ENCODE data around the gene ORM2.
"Not testable (repeated sequence)": the region's sequence is repeated elsewhere in the genome, so short reads cannot be mapped to it uniquely, and the experiment has no call there.

Gene ORM2

DNA sequence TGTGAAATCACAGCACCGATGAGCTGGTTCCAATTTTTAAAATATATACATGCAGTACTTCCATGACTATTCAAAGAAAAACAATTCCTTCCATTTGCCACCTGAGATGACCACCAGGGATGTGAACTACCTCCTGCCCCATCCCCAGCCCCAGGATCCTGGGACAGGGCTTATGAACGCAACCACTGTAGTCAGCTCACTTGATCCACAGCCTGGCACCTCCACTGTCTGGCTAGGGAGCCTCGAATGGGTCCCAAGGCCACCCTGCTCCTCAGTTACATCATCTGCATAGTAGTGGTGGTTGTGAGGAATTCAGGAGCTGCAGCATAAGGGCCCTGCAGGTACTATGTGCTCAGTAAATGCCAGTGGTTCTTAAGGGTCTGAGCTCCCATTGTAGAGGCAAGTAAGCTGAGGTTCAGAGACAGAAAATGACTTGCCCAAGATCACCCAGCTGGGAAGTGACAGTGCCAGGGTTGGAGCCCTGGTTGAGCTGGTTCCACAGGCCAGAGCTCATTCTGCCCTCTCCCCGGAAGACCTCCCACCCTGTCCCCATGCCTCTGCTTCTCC is 2.9 kb downstream of the ORM2 start:
- not testable (repeated sequence) for DNase-seq

- DNase-seq = not testable (repeated sequence)
Measured at GRCh38 chr9:114333718-114334117, 4.0 kb downstream of the ORM2 start.

DNA sequence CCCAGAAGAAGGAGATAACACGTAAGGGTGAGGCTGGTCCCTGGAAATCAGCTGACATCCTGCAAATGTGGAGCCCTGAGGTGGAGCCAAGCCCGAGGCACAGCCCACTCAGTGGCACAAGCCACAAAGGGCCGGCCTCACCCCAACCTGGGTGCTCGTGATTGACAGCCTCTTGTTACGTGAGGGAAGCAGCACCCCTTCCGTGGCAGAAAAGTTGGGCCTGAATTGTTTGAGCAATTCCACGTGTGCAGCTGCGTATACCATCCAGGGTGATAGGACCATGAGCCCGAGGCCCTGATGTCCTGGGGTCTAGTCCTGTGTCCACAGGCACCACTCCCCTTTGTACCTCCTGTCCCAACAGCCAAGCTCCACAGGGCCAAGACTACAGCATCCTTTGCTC is 4.8 kb downstream of the ORM2 start:
- no peak for DNase-seq

DNA sequence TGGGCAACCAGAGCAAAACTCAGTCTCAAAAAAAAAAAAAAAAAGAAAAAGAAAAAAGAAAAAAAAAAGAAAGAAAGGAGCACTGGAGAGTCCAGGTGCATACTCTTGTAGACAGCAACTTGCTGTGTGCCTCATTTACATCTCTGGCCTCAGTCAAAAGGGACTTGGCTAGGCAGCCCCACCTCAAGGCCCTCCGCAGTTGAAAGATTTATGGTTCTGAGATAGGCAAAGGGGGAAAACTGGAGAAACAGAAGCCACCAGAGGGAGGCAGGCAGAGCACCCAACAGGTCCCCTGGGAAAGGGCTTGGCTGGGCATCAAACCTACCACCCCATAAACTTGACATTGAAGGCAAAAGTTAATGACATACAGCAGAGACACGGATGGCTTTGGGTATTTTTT is 6.1 kb downstream of the ORM2 start:
- no peak for DNase-seq

DNA sequence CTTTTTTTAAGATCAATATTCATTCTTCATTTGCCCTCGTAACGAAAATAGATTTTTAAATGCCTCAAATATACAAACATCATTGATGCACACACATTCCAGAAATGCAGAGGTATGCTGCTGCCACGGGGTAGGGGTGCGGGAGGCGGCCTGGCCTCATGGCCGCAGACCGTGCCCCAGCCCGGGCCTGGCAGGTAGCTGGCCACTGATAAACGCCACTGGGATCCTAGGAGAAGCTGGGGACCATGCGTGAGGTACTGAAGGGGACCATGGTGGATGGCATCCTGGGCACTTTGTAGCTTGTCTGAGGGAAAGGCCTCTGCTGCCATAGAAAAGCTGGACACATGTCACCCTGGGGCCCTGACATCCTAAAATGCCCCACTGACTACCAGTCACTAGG is 6.5 kb downstream of the ORM2 start:
- no peak for DNase-seq

- DNase-seq = no peak
Measured at GRCh38 chr9:114336699-114337395, 7.2 kb downstream of the ORM2 start.

- no peak for DNase-seq
Measured at GRCh38 chr9:114338187-114338586, 8.5 kb downstream of the ORM2 start.

DNA sequence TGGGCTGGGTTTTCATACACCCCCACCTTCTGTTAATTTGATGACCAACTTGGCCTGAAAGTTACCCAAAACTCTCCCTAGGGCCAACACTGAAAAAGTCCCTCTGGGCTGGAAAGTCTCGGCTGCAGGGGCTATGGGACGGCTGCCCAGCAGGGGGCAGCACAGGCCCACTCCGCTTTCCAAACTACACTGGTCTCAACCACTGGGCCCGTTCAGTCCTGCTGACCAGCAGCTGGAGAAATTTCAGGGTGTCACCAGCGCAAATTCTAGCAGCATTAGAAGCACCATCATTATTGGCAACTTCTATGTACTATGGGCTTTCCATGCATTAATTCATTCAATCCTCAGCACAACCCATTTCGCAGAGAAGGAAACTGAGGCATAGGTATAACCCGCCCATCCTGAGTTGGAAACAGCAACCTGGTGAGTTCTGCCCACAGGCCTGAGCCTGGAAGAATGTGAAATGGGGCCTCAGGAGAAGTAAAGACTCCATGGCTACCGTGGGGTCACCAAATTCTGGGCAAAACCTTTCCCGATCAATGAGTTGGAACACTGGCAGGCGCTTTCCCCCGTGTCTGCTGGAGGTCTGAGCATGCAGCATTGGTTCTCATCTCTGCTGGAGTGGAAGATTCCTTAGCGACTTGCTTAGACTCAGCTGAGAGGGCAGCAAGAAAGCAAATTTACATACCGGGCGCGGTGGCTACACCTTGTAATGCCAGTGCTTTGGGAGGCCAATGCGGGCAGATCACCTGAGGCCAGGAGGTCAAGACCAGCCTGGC is 9.7 kb downstream of the ORM2 start:
- peak; percentile 47 for DNase-seq

DNA sequence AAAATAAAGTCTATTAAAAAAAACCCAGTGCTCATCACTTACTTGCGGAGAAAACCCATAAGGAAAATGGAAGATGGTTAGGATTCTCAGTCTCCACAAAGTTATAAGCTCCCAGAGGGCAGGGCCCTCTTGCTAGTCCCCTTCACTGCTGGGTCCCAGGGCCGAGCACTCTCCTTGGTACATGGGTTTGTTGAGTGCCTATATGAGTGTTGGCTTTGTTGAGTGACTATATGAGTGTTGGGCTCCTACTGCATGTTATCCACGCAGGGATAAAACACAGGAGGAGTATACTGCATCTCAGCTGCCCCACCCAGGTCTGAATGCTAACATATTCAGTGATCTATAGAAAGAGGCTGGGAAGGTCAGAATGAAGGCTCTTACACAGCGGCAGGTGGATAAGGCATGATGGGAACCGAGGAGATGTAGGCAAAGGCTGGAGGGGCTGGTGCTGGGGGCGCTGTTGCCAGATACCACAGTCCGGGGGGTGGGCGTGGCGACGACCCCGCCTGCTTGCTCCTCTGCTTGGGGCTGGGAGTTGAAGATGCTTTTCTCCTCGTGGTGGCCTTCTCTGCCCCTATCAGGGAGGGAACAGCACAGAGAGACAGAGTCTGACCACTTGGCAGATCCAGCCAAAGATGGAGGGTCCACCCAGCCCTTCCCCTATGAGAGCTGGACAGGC is 11.6 kb downstream of the ORM2 start:
- no peak for DNase-seq

- DNase-seq = no peak
Measured at GRCh38 chr9:114341991-114342390, 12.3 kb downstream of the ORM2 start.

GRCh38 chr9:114342755-114343440 is 13.2 kb downstream of the ORM2 start:
- no peak for DNase-seq

DNA sequence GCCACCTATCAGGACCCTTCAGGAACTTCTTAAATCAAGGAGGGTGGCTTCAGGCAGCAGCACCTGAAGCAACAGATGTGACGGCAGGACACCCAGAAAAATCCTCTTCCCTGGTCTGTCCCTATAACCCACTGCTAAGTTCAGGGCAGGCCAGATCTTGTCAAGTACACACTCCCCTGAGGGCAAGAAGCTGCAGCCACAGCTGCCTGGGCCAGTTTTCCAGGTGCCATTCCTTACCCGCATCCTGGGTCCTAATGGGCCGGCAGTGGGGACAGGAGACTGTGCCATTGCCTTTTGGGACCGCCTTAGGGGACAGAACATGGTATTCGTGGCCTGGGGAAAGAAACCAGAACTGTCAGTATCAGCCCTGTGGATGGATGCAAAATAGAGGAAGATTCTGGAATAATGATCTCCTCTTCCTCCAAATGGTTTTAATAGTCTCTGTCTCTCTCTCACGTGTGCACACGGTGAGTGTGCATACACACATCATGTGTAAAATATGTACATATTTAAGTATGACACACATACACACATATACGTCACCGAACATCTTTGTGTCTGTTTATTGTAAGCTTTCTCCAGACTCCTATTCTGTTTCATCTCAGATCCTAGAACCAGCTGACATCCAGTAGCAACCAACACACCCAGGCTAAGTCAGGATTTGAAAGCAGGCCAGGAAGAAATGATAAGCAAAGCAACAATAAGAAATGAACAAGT is 14.0 kb downstream of the ORM2 start:
- DNase-seq = no peak

DNA sequence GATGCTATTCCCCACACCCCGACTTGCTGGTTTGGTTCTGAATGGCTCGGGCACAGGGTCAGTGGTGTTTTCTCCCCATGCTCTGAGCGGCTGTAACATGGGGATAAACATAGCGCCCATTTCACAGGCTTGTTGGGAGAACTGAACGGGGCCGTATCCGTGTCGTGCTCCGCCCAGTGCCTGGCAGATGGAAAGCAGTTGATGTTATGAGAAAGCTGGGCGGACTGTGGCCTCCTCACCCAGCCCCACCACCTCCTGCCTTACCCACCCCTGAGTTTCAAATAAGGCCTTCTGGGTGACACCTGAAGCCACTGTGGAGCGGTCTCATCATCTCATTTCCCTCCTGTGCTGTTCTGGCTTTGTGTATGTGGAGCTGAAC is 14.5 kb downstream of the ORM2 start:
- DNase-seq = no peak

DNA sequence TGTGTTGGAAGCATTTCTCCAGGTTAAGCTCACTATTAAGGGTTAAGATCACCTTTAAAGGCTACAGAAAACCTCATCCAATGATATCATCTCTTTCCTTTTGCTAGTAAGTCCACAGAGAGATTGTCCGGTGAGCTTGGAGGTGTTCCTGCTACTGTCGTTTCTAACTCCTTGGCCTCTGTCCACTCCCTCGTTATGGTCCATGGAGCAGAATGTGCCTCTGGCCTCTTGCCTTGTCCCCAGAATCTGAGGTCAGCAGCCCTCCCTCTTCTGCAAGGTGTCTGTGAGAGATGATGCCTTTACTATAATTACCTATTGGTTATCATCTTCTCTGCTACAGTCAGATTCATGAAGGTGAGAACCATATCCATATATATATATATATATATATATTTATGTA is 15.0 kb downstream of the ORM2 start:
- DNase-seq = no peak

DNA sequence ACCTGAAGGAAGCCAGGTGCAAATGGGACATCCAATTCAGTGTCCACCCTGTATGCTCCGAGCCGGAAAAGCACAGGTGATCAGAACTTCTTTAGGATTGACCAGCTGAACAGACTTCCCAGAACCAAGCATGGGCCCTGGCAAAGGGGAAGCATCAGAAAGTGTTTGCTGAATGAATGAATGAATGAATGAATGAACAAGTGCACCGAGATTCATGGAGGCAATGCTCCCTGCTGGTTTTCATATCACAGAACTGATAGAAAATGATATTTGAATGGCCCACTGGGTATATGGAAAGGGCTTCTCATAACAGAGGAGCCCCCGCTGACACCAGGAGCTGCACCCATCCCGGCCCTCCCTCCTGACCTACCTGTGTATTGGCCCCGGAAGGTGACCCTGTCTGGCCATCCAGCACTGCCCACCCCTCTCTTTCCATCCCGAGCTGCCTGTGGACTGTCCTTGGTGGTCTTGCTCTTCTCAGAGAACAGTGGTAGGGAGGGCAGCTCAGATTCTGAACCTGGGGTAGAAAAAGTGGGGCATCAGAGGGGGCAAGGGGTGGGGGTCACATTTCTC is 15.9 kb downstream of the ORM2 start:
- no peak for DNase-seq

DNA sequence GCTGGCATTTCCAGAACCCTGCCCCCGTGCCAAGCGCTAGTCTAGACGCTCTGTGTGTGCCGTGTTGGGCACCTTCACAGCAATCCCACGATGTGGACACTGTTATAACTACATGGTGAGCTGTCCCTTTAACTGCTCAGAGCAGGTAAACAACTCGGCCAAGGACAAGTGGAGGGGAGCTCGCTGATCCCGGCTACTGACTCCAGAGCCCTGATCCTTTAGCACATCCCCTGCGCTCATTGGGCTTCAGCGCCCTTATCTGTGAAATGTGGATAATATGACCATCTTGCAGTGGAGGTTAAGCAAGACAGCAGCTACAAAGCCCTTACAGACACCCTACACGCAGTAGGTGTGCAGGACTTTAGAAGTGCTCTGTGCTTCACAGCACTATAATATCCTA is 16.5 kb downstream of the ORM2 start:
- DNase-seq = no peak

GRCh38 chr9:114347675-114348074 is 18.0 kb downstream of the ORM2 start:
- no peak for DNase-seq

DNA sequence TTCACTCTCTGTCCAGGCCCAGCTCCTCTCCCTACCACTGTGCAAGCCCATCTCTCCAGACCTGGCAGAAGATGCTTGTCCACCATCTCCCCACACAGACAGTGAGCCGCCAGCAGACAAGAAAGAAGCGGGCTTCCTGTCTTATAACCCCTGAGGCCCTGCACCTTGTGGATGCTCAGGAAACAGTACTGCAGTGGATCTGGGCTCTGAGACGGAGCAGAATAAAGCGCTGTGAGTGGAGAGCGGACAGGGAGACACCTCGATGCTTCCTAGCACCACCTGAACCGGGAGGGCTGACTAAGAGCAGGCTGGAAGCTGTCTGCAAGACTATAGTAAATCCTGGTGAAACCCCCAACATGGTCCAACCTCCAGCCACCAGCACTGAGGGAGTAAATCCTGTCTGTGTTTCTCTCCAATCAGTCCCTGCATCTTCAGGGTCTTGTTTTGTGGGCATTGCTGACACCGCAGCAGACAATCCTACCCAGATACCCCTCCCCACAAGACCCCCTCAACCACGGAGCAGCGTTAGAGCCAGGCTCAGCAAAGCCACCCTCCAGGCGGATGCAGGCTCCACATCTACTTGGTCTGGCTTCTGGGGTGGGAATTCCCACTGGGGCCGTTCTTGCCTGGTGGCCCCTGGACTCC is 18.7 kb downstream of the ORM2 start:
- DNase-seq = no peak

DNA sequence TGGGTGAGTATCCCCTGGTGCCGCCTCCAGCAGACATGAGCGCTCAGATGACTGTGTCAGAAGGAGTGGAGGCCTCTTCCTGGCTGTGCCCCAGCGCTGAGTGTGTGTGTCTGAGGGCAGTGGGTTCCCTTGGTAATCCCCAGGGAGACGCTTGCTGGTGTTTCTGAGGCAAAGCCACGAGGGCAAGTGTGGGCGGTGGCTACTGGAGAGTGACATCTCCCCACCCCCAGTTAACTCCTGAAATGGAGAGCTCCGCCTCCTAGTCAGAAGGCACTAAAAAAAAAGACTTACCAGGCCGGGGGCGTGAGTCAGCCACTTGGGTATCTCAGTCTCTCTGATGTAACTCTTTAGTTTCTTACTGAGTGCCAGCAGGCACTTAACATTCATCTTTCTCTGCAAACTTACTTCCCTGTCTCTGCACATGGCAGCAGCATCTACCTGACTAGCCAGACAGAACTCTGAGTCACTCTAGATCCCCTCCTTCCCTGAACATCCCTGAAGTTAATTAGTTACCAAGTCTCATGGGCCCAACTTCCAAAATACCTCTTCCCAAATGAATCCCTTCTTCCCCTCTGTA is 19.3 kb downstream of the ORM2 start:
- peak; percentile 92 for DNase-seq

DNA sequence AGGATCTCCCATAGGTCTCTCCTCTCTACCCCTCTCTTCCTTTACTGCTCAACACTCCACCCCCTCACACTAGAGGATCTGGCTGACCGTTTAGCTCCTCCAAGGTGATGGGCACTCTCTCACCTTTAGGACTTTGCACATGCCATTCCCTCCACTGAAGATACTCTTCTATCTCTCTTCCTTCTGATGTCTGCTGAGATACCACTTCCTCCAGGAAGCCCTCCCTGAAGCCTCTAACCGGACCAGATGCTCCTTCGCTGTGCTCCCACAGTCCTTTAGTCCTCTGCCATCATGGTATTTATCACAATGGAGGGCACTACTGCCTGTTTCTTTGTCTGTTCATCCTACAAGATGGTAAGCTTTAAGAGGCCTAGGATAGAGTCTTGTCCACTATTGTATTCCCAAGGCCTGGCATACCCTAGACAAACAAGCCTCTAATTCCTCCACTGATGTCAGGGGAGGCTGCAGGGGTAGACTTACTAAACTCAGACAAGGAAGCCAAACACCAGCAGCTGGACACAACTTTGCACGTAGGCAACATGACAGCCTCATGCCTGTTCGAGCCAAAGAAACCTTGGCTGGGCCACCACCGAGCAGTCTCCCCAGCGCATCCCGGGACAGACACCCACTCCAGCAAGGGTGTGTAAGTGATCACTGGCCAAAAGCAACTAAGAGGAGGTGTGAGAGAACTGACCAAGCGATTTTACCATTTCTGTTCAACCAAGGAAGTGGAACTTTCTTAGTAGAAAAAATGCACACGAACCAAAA is 20.2 kb downstream of the ORM2 start:
- no peak for DNase-seq

All from activated CD4-positive, alpha-beta T cell treated with anti-CD3 and anti-CD28 coated beads, Interleukin-2, amount 50 U/mL, for 16 hours (primary cell).